HepG2 (cell line): ENCODE measurements around the gene FAM20C. TPM values are rescaled to one million over a fixed set of nuclear protein-coding genes. Genes with fewer than 3 reads are reported as not detected.

Experiments used
- ATAC-seq: fragments of 200-7000 bp; cut with Tn5 transposase; 3 replicates; pipeline ENCODE4 v1.9.1; 2020; ENCODE audit warnings: mild to moderate bottlenecking, moderate library complexity
- BruUV-seq: library from RNA; stranded (reverse); fragments of 400-500 nt; replicated peaks from 2 replicates; lab custom pipeline; 2021; lab: Mats Ljungman, UMichigan
- CTCF ChIA-PET: fragments of 300-600 bp; formaldehyde crosslinking; extraction: SDS; loops from one replicate; lab custom pipeline; 2021; ENCODE audit warnings: low total read pairs, inconsistent platforms, low intra/inter-chr PET ratio; lab: Yijun Ruan, JAX
- POLR2A ChIA-PET: fragments of 350-600 bp; sonication (Branson Sonifier 250); formaldehyde crosslinking; loops from one replicate; lab custom pipeline; 2020; ENCODE audit warnings: antibody characterized with exemption, inconsistent platforms; lab: Yijun Ruan, JAX
- DNase-seq: peaks from one replicate; pipeline ENCODE4 v3.0.0-alpha.2; 2015; ENCODE audit warnings: low spot score
- FAIRE-seq: peaks from 3 replicates; lab custom pipeline; 2011; peaks lifted over from hg19 to GRCh38; lab: Jason Lieb, UNC
- H2AFZ ChIP-seq: one replicate; pipeline ENCODE4 v1.6.1; 2011; ENCODE audit warnings: low read length, inconsistent platforms
- H3K27ac ChIP-seq: fragments of 300-600 bp; 3 replicates; pipeline ENCODE4 v1.8.0; 2011; ENCODE audit warnings: mixed run types, mild to moderate bottlenecking, mixed read lengths, low read length, inconsistent platforms; ENCODE audit not compliant: insufficient read depth; ENCODE audit errors: extremely low read length
- H3K27me3 ChIP-seq, 2 experiments: fragments of 200-600 bp in 1 of 2; 2 replicates in 1 of 2; 3 replicates in 1 of 2; pipeline versions ENCODE4 v1.6.0 to v1.8.0; 2011; ENCODE audit warnings: low read length in 2 of 2, mild to moderate bottlenecking in 2 of 2, moderate library complexity in 2 of 2, inconsistent platforms in 1 of 2; ENCODE audit not compliant: insufficient read depth in 2 of 2, control insufficient read depth in 1 of 2
- H3K36me3 ChIP-seq, 2 experiments: fragments of 200-600 bp in 1 of 2; replicated peaks in 1 of 2; 2 replicates in 1 of 2; 3 replicates in 1 of 2; pipeline versions ENCODE4 v1.5.1 to v1.8.0; 2011; ENCODE audit warnings: low read length in 2 of 2, inconsistent platforms in 1 of 2; ENCODE audit not compliant: insufficient read depth in 2 of 2, control insufficient read depth in 1 of 2
- H3K4me1 ChIP-seq: 2 replicates; pipeline ENCODE4 v1.5.1; 2012; ENCODE audit warnings: low read length, inconsistent platforms; ENCODE audit not compliant: insufficient read depth
- H3K4me2 ChIP-seq: 2 replicates; pipeline ENCODE4 v1.6.0; 2011; ENCODE audit warnings: low read depth, low read length, inconsistent platforms
- H3K4me3 ChIP-seq, 3 experiments: fragments of 200-600 bp in 1 of 3; sonication (generic), shearing (Covaris generic) in 1 of 3; replicated peaks in 1 of 3; 2 replicates each; pipeline ENCODE4 v1.5.1; 2011 to 2016; ENCODE audit warnings: low read length in 3 of 3, inconsistent platforms in 2 of 3, low read depth in 2 of 3, mild to moderate bottlenecking in 2 of 3, control low read depth in 1 of 3, mixed read lengths in 1 of 3; ENCODE audit not compliant: insufficient read depth in 1 of 3
- H3K79me2 ChIP-seq: one replicate; pipeline ENCODE4 v1.6.1; 2011; ENCODE audit warnings: low read length, inconsistent platforms; ENCODE audit not compliant: insufficient read depth
- H3K9ac ChIP-seq: 2 replicates; pipeline ENCODE4 v1.6.0; 2011; ENCODE audit warnings: mild to moderate bottlenecking, low read depth, low read length, inconsistent platforms; ENCODE audit not compliant: insufficient read depth
- H3K9me3 ChIP-seq: 2 replicates; pipeline ENCODE4 v1.5.1; 2012; ENCODE audit warnings: mild to moderate bottlenecking, low read length
- H4K20me1 ChIP-seq: 2 replicates; pipeline ENCODE4 v1.6.0; 2011; ENCODE audit warnings: inconsistent platforms, mild to moderate bottlenecking, low read length, moderate library complexity; ENCODE audit not compliant: insufficient read depth
- HDAC2 ChIP-seq: sonication (generic); formaldehyde crosslinking; IDR thresholded peaks from 2 replicates; pipeline ENCODE4 v1.4.0; 2020; ENCODE audit warnings: missing genetic modification reagents
- HNRNPL ChIP-seq: fragments of 200-400 bp; formaldehyde crosslinking; IDR thresholded peaks from 2 replicates; pipeline ENCODE4 v1.6.1; 2017; ENCODE audit warnings: mild to moderate bottlenecking, low read depth, low read length
- RBFOX2 ChIP-seq: fragments of 200-400 bp; formaldehyde crosslinking; IDR thresholded peaks from 2 replicates; pipeline ENCODE4 v1.6.1; 2017; ENCODE audit warnings: low read depth, mild to moderate bottlenecking, low read length
- STAG1 ChIP-seq: sonication (generic); formaldehyde crosslinking; IDR thresholded peaks from 2 replicates; pipeline ENCODE4 v1.4.0; 2020; ENCODE audit warnings: missing genetic modification reagents
- TP53 ChIP-seq: sonication (generic); formaldehyde crosslinking; conservative IDR thresholded peaks from 2 replicates; pipeline ENCODE4 v1.4.0; 2020; ENCODE audit warnings: missing genetic modification reagents
- ZBTB43 ChIP-seq: sonication (generic); formaldehyde crosslinking; conservative IDR thresholded peaks from 2 replicates; pipeline ENCODE4 v1.4.0; 2020; ENCODE audit warnings: missing genetic modification reagents
- ZNF207 ChIP-seq: fragments of 450-650 bp; IDR thresholded peaks from 2 replicates; pipeline ENCODE4 v1.6.1; 2016; ENCODE audit warnings: antibody characterized with exemption, borderline replicate concordance
- ZNF878 ChIP-seq: sonication (generic); formaldehyde crosslinking; IDR thresholded peaks from 2 replicates; pipeline ENCODE4 v1.8.1; 2023; ENCODE audit warnings: mild to moderate bottlenecking, missing genetic modification reagents, moderate library complexity
- WGBS: methylation state at CpG from one replicate; pipeline ENCODE4 v1.1.6; 2017; ENCODE audit warnings: low lambda C conversion rate; 5-methylcytosine and 5-hydroxymethylcytosine counted together
- in situ Hi-C: cut with HindIII; loops from 2 replicates; pipeline ENCODE4 v1.10.0; 2017; ENCODE audit warnings: low pct_unique_long_range_greater_than_20kb; ENCODE audit not compliant: extremely low pct_ligation_motif_present
- intact Hi-C: fragments of 100-400 bp; cut with micrococcal nuclease; formaldehyde crosslinking; loops from one replicate; pipeline ENCODE4 v1.10.0; 2022; ENCODE audit not compliant: unreplicated experiment
- polyA plus RNA-seq, 8 experiments: library from polyadenylated mRNA; depleted of rRNA in 3 of 8; stranded (reverse) in 7 of 8; unstranded in 1 of 8; fragments of >200 nt; fragmentation: Illumina TruSeq in 4 of 8; extraction: Trizol in 4 of 8; gene quantifications; 2 replicates each; pipeline versions ENCODE4 v1.2.1 to v1.2.3, GENCODE V29; 2011 to 2016; ENCODE audit warnings: low read depth in 4 of 8, missing spikeins in 1 of 8, mixed read lengths in 1 of 8; ENCODE audit not compliant: insufficient read depth in 1 of 8
- total RNA-seq, 5 experiments: library from RNA; depleted of rRNA; stranded (reverse); fragments of >200 nt; fragmentation: Illumina TruSeq; extraction: Trizol; gene quantifications; 2 replicates each; pipeline ENCODE4 v1.2.3, GENCODE V29; 2016; ENCODE audit warnings: low read depth in 1 of 5

Gene FAM20C
- total and polyA plus RNA-seq, 2 of the 13 experiments (the other 11 are each of a cell fraction or from before 2014, with no cell fraction given): 11.9 to 19.9 TPM

- Histone ChIP-seq H3K79me2 (peaks cover 33% of the 10 kb centered on the region), H3K4me1 (peaks cover 53% of the 10 kb centered on the region), H3K36me3 (peaks cover 19 to 72% of the 10 kb centered on the region in 2 experiments; a peak in 4 of 5 replicates), H3K9me3 (no peaks in the 10 kb centered on the region)
- no TSS peak for BruUV-seq
- intact Hi-C loops: no loop called here
- ATAC-seq: no peak
- POLR2A ChIA-PET: interaction anchor here (1.2 to 2.1 kb wide), 3 partner anchors 12 to 34 kb away, joined by 3 to 9 read pairs (median 5); no protein-coding TSS in a partner anchor
- whole genome bisulfite sequencing: 96% methylated on average over 11 of the region's 11 CpGs
- TF ChIP-seq ZNF207 (no peak), STAG1 (no peak), TP53 (CRISPR knock-in tag) (no peak), RBFOX2 (0 out of 2 replicates have a peak, but pooled peaks have one; percentile 32), ZBTB43 (CRISPR knock-in tag) (no peak)
- TF ChIP-seq, all 625 proteins: peak for 1
- H3K4me3 ChIP-seq: no peak overlapping the region
- H3K4me2 ChIP-seq: no peak overlapping the region; the same call in 1 of the 2 replicates
- no peak overlapping the region for H3K27ac ChIP-seq
- H3K9ac ChIP-seq: no peak overlapping the region
- no peak for DNase-seq
- H4K20me1 ChIP-seq: peaks cover 7% of the 10 kb centered on the region
- in situ Hi-C loops: no loop called here
- no peak for FAIRE-seq
- H2AFZ ChIP-seq: no peak overlapping the region
- CTCF ChIA-PET: no interaction called here
- H3K27me3 ChIP-seq: no peaks in the 10 kb centered on the region
Observed at GRCh38 chr7:200290-200689, 7.9 kb downstream of the FAM20C start.

- 100% methylated on average over 6 of the region's 10 CpGs for WGBS
- ATAC-seq (no peak), FAIRE-seq (no peak), DNase-seq (no peak)
- H3K9ac ChIP-seq: no peak overlapping the region
- TF ChIP-seq ZNF878 (CRISPR knock-in tag) (no peak), HNRNPL (0 out of 2 replicates have a peak, but pooled peaks have one; percentile 14), HDAC2 (CRISPR knock-in tag) (no peak), STAG1 (0 out of 2 replicates have a peak, but pooled peaks have one; percentile 5)
- BruUV-seq: no TSS peak
- peaks cover 28% of the 10 kb centered on the region for H3K79me2 ChIP-seq
- ChIA-PET POLR2A (interaction anchor here (1.3 to 2.1 kb wide), 2 partner anchors 12 to 20 kb away, joined by 3 to 9 read pairs; no protein-coding TSS in a partner anchor), CTCF (no interaction called here)
- H4K20me1 ChIP-seq: peaks cover 7% of the 10 kb centered on the region
- in situ Hi-C loops: no loop called here
- no peaks in the 10 kb centered on the region for H3K27me3 ChIP-seq
- no peaks in the 10 kb centered on the region for H3K9me3 ChIP-seq
- H3K27ac ChIP-seq: no peak overlapping the region
- peaks cover 48% of the 10 kb centered on the region for H3K4me1 ChIP-seq
- H3K4me3 ChIP-seq: no peak overlapping the region
- peaks cover 22 to 73% of the 10 kb centered on the region in 2 experiments; a peak in 4 of 5 replicates for H3K36me3 ChIP-seq
- no peak overlapping the region for H3K4me2 ChIP-seq
- no peak overlapping the region for H2AFZ ChIP-seq
- intact Hi-C loops: no loop called here
Observed at GRCh38 chr7:200704-201103, 8.3 kb downstream of the FAM20C start.
